Subcutaneous adipose tissue (tissue), 4 donors: ENCODE data around the gene XAGE3. TPM values are rescaled to one million over a fixed set of nuclear protein-coding genes. Genes with fewer than 3 reads are reported as not detected.
"Not testable (repeated sequence)": the region's sequence is repeated elsewhere in the genome, so short reads cannot be mapped to it uniquely, and the experiment has no call there.

ENCODE experiments used
- total RNA-seq, 4 donors: library from RNA; depleted of rRNA; stranded (reverse); fragments of >200 nt; gene quantifications; one replicate each; pipeline ENCODE4 v1.1.0, GENCODE V29; 2016
- TF ChIP-seq, protein P1 (sequence below): fragments of 450-650 bp; IDR thresholded peaks from one replicate; pipeline ENCODE4 v1.5.1; 2016; ENCODE audit warnings: low read depth, mild to moderate bottlenecking, control low read depth, antibody characterized with exemption, moderate library complexity

The XAGE3 gene, protein sequence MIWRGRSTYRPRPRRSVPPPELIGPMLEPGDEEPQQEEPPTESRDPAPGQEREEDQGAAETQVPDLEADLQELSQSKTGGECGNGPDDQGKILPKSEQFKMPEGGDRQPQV
- total RNA-seq: not detected

DNA sequence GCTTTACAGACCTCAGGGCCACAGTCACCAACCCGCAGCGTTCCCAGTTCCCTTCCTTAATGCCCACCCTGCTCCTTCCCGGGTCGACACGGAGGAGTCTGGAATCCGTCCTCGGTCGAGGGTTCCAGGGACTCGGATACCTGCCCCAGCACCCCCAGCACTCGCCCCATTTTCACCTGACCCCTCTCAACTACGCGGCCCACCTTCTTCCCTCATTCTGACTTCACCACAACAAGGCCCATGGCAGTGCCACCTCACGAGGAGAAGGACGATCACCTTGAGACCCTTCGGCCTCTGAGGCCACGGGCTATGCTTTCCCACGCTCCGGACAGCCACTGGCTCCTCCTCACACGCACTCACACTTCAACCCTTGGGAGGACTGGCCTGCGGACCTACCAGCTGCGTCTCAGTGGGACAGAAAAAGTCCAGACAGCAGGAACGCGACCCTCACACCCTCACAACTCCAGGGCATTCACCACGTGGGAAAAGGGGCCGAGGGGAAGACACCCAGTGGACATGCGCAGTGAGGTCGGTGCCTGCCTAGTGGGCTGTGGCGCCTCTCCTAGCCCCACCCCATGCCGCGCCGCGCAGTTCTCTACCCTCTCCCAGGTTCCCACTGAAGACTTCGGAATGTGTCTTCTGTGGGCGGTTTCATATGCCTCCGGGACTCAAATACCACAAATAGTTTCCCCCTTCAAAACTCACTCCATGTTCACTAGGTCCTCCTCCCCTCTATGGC lies at the start of gene XAGE3:
XAGE3 (minus strand) TSS at position 474 of the 739 bp plus-strand sequence. CDS start 950 bp downstream, outside the sequence.
- TF ChIP-seq, protein P1, sequence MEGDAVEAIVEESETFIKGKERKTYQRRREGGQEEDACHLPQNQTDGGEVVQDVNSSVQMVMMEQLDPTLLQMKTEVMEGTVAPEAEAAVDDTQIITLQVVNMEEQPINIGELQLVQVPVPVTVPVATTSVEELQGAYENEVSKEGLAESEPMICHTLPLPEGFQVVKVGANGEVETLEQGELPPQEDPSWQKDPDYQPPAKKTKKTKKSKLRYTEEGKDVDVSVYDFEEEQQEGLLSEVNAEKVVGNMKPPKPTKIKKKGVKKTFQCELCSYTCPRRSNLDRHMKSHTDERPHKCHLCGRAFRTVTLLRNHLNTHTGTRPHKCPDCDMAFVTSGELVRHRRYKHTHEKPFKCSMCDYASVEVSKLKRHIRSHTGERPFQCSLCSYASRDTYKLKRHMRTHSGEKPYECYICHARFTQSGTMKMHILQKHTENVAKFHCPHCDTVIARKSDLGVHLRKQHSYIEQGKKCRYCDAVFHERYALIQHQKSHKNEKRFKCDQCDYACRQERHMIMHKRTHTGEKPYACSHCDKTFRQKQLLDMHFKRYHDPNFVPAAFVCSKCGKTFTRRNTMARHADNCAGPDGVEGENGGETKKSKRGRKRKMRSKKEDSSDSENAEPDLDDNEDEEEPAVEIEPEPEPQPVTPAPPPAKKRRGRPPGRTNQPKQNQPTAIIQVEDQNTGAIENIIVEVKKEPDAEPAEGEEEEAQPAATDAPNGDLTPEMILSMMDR: no peak

DNA sequence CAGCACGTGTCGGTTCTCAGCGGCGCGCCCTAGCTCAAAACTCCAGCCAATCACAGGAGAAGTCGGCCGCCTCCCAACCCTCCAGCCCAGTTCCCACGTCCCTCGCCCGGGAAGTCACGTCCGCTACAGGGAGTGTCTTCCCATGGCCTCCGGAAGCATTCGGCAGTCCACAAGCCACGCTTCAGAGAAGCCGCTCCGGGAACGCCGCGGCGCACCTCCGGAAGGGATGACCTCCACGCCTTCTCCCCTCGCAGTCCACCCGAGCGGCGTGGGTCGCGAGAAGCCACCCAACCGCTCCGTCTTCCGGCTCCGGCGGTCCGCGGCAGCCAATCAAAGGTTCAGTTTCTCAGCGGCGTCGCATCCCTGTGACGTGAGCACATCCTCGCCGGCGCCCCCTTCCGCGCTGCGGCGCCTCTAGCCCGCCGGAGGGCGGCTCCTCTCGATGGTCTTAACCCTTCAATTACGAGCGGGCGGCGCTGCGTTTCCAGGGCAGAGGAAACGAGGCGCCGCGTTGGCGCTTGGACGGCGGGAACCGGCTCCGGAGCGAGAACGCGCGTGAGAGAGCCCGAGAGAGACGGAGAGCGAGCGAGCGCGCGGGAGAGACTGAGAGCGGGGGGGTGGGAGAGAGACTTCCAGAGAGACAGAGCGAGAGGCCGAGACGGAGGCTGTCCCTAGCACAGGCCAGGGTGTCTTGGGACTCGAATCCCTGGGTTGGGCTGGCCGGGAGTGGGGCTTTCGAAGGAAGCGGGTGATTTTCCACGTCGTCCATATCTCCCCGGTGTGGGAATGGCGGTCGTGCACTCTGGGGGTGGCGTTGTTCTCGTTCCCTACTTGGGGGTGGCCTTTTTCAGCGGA lies 29.2 kb upstream of the XAGE3 start, which contains the start of gene FAM156B:
FAM156B (plus strand) TSS at position 476 of the 855 bp plus-strand sequence. CDS start 9,896 bp downstream, outside the sequence.
- TF ChIP-seq, protein P1: not testable (repeated sequence)

DNA sequence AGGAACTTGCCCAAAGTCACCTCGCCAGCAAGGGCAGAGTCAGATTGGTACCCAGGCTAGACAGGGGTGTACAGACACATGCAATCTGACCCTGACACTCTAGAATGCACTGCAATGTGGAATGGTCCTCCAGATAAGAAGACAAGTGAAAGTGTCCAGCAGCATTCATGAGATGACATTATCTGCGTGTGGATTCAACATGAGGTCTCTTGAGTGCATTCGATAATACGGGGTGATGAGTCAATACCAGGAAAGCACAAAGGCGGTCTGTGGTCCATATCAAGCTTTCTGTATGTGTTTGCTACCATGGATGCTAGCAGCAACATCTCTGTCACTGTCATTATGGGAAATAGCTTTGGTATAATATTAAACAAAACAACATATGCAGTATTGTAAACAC lies 6.8 kb upstream of the XAGE3 start:
- TF ChIP-seq, protein P1: no peak

DNA sequence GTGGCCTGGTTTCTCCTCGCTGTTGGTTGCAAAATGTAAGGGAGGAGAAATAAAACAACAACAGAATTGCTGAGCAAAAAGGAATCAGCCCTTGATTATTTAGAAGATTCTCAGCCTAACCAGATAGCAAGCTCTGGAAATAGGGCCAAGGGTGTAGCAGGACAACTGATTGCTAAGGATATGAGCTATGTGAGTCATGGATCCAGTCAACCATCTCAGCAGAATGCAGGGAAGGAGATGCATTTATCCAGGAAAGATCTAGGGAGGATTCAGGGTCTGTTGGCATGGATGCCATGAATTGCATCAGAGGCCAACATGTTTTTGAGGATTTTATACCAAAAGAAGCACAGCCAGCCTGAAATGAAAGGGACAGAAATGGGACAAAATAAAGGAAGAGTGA lies 2.2 kb upstream of the XAGE3 start:
- TF ChIP-seq, protein P1: no peak

DNA sequence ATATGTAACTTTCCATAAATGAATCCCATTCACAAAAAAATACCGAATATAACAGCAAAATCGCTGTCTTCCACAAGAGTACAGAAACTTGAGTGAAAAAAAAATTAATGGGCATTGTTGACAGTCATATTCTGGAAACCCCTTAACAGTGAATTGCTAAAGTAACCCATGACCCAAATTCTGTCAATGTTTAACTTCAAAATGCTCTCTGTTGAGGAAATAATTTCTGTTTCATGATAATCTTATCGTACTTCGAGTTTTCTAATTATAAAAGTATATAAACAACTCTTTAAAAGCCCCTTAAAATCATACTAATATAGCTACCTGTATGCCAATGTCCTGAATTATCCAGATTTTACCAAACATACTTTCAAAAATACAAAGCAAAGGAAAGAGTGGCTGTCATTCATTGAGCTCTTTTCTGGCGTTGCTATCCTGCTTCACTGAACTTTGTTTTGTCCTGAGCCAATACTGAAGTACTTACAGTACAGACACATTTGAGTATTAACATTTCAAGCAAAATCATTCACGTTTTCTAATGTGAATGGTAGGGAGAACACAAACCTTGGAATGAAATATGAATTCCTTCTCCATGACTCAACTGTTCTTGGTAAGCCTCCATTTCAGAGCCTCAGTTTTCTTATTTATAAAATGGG lies 2.4 kb downstream of the XAGE3 start:
- TF ChIP-seq, protein P1: no peak

DNA sequence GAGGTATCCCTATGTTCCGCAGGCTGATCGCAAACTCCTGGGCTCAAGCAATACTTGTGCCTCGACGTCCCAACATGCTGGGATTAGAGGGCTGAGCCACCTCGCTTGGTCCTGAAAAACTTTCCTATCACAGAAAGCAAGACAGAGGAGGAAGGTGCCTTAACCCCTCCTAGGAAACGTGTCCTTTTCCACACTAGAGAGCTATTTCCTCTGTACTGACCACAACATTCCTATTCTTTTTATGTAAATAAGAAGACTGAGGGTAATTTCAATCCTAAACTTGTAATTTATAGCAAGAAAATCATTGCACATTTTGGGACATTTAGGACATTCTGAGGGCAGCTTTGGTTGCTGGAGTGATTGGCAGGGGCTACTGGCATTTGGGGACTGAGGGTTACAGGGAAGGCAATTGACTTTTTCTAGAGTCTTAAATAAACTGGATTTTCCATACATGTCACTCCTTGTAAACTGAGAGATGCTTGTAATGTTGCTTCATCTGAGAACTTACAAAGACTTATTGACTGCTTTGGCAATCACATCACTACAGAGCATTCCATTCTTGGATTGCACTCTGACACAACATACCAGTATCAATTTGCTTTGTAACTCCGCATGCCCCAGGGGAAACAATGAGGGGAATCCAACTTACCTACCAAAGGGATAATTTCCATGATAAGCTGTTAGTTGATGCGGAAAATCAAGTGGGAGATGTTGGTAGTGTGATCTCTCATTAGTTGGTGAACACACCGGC lies 15.6 kb downstream of the XAGE3 start:
- TF ChIP-seq, protein P1: no peak
